ENCODE measurements around the gene ABCA5.
A peak's percentile ranks its signal among the peaks of the same experiment; 100 is the strongest.

The ABCA5 gene

GRCh38 chr17:69254187-69254586 lies 72.7 kb downstream of the ABCA5 start:
- DNase-seq = no peak

GRCh38 chr17:69250641-69251040 lies 76.3 kb downstream of the ABCA5 start:
- no peak for DNase-seq

GRCh38 chr17:69246726-69247375 lies 80.1 kb downstream of the ABCA5 start:
- DNase-seq = peak; percentile 14

- DNase-seq = no peak
Observed at GRCh38 chr17:69246202-69246601, 80.7 kb downstream of the ABCA5 start.

GRCh38 chr17:69245617-69246016 lies 81.3 kb downstream of the ABCA5 start:
- DNase-seq = no peak

- DNase-seq = no peak
Observed at GRCh38 chr17:69239611-69240600, 87.0 kb downstream of the ABCA5 start.

- no peak for DNase-seq
Observed at GRCh38 chr17:69236946-69237345, 90.0 kb downstream of the ABCA5 start.

- DNase-seq = no peak
Observed at GRCh38 chr17:69236464-69236863, 90.5 kb downstream of the ABCA5 start.

GRCh38 chr17:69235338-69236058 lies 91.4 kb downstream of the ABCA5 start:
- DNase-seq = peak; percentile 47

GRCh38 chr17:69232650-69233049 lies 94.3 kb downstream of the ABCA5 start:
- DNase-seq = no peak

- DNase-seq = no peak
Observed at GRCh38 chr17:69231521-69231920, 95.4 kb downstream of the ABCA5 start.

- no peak for DNase-seq
Observed at GRCh38 chr17:69230939-69231338, 96.0 kb downstream of the ABCA5 start.

- DNase-seq = no peak
Observed at GRCh38 chr17:69228576-69228975, 98.4 kb downstream of the ABCA5 start, which contains the start of gene ABCA10. ABCA10 (minus strand) TSS chr17:69228824; CDS start chr17:69225358, 3,466 bp downstream.

GRCh38 chr17:69228018-69228417 lies 98.9 kb downstream of the ABCA5 start:
- DNase-seq = no peak

- no peak for DNase-seq
Observed at GRCh38 chr17:69227541-69227940, 99.4 kb downstream of the ABCA5 start.

GRCh38 chr17:69223809-69224208 lies 103.1 kb downstream of the ABCA5 start:
- DNase-seq = no peak

- no peak for DNase-seq
Observed at GRCh38 chr17:69222707-69223258, 104.2 kb downstream of the ABCA5 start.

- DNase-seq = no peak
Observed at GRCh38 chr17:69220098-69220497, 106.8 kb downstream of the ABCA5 start.

GRCh38 chr17:69218986-69219385 lies 107.9 kb downstream of the ABCA5 start:
- DNase-seq = no peak

- no peak for DNase-seq
Observed at GRCh38 chr17:69213059-69213813, 113.7 kb downstream of the ABCA5 start.

- no peak for DNase-seq
Observed at GRCh38 chr17:69208640-69209039, 118.3 kb downstream of the ABCA5 start.

GRCh38 chr17:69207151-69207550 lies 119.8 kb downstream of the ABCA5 start:
- no peak for DNase-seq

Data from SHP77 treated with DMSO at 0.1 percent for 48 hours (cell line).